Measurements from ENCODE around the gene TMEM266.

TMEM266 gene

DNA sequence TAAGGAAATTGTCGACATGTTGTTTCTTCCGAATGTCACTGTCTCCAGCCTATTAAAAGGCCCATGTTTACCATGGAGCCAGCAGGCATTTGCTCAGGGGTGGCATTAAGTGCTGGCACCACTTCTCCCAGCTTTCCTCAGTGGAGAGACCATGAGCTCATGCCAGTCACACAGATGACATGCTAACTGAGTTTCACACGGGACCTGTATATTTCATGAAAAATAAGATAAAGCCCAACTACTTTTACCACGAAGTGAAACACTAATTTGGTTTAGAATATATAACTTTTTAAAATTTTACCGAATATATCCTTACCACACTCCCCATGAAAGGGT is 158.1 kb downstream of the TMEM266 start (continued):
- TF ChIP-seq, protein P1, sequence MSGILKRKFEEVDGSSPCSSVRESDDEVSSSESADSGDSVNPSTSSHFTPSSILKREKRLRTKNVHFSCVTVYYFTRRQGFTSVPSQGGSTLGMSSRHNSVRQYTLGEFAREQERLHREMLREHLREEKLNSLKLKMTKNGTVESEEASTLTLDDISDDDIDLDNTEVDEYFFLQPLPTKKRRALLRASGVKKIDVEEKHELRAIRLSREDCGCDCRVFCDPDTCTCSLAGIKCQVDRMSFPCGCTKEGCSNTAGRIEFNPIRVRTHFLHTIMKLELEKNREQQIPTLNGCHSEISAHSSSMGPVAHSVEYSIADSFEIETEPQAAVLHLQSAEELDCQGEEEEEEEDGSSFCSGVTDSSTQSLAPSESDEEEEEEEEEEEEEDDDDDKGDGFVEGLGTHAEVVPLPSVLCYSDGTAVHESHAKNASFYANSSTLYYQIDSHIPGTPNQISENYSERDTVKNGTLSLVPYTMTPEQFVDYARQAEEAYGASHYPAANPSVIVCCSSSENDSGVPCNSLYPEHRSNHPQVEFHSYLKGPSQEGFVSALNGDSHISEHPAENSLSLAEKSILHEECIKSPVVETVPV (CRISPR knock-in tag; IDR thresholded peaks at IDR 0.05), result no peak
- TF ChIP-seq ZNF70 (CRISPR knock-in tag; IDR thresholded peaks at IDR 0.05) (no peak), TCF4 (CRISPR knock-in tag; IDR thresholded peaks at IDR 0.05; ENCODE audit: borderline replicate concordance) (no peak)

DNA sequence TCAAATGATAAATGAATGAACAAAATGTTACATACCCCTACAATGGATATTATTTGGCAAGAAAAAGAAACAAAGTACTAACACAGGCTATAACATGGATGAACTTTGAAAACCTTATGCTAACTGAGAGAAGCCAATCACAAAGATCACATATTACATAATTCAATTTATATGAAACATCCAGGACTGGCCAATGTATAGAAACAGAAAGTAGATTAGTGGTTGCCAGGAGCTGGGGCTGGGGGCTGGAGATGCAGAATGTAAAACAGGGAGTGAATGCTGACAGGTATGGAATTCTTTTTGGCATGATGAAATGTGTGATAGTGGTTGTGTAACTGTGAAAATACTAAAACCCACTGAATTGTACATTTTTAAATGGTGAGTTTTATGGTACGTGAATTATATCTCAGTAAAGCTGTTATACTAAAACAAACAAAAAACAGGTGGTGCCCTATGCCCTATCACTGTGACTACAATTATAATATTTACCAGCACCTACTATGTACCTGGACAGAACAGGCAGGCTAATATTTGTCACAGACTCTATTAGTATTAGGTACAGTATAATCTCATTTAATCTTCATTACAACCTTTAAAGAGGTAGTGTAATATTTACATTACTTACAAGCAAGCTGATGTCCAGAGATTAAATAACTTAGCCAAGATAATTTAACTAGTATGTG is 161.4 kb downstream of the TMEM266 start:
- TF ChIP-seq, protein P2, sequence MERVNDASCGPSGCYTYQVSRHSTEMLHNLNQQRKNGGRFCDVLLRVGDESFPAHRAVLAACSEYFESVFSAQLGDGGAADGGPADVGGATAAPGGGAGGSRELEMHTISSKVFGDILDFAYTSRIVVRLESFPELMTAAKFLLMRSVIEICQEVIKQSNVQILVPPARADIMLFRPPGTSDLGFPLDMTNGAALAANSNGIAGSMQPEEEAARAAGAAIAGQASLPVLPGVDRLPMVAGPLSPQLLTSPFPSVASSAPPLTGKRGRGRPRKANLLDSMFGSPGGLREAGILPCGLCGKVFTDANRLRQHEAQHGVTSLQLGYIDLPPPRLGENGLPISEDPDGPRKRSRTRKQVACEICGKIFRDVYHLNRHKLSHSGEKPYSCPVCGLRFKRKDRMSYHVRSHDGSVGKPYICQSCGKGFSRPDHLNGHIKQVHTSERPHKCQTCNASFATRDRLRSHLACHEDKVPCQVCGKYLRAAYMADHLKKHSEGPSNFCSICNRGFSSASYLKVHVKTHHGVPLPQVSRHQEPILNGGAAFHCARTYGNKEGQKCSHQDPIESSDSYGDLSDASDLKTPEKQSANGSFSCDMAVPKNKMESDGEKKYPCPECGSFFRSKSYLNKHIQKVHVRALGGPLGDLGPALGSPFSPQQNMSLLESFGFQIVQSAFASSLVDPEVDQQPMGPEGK (CRISPR knock-in tag; IDR thresholded peaks at IDR 0.05; ENCODE audit: borderline replicate concordance), result no peak
- TF ChIP-seq ESRRG (CRISPR knock-in tag; IDR thresholded peaks at IDR 0.05) (no peak), CSDC2 (CRISPR knock-in tag; IDR thresholded peaks at IDR 0.05) (no peak), ARNTL (CRISPR knock-in tag; IDR thresholded peaks at IDR 0.05; ENCODE audit: borderline replicate concordance, low read depth) (no peak), ZNF70 (CRISPR knock-in tag; IDR thresholded peaks at IDR 0.05) (no peak), GLIS3 (CRISPR knock-in tag; IDR thresholded peaks at IDR 0.05) (no peak), RARB (CRISPR knock-in tag; IDR thresholded peaks at IDR 0.05) (no peak), TCF4 (CRISPR knock-in tag; IDR thresholded peaks at IDR 0.05; ENCODE audit: borderline replicate concordance) (no peak), TOX (CRISPR knock-in tag; IDR thresholded peaks at IDR 0.05; ENCODE audit: borderline replicate concordance) (no peak), ISL1 (CRISPR knock-in tag; IDR thresholded peaks at IDR 0.05) (no peak), BACH2 (CRISPR knock-in tag; IDR thresholded peaks at IDR 0.05; ENCODE audit: borderline replicate concordance) (no peak), OSR1 (CRISPR knock-in tag; IDR thresholded peaks at IDR 0.05) (no peak), SNAI2 (CRISPR knock-in tag; IDR thresholded peaks at IDR 0.05) (no peak), ZNF565 (CRISPR knock-in tag; conservative IDR thresholded peaks at IDR 0.05; ENCODE audit: low read depth) (no peak), ZFP3 (CRISPR knock-in tag; IDR thresholded peaks at IDR 0.05) (no peak), ZFP30 (CRISPR knock-in tag; IDR thresholded peaks at IDR 0.05) (no peak)
- TF ChIP-seq, protein P3, sequence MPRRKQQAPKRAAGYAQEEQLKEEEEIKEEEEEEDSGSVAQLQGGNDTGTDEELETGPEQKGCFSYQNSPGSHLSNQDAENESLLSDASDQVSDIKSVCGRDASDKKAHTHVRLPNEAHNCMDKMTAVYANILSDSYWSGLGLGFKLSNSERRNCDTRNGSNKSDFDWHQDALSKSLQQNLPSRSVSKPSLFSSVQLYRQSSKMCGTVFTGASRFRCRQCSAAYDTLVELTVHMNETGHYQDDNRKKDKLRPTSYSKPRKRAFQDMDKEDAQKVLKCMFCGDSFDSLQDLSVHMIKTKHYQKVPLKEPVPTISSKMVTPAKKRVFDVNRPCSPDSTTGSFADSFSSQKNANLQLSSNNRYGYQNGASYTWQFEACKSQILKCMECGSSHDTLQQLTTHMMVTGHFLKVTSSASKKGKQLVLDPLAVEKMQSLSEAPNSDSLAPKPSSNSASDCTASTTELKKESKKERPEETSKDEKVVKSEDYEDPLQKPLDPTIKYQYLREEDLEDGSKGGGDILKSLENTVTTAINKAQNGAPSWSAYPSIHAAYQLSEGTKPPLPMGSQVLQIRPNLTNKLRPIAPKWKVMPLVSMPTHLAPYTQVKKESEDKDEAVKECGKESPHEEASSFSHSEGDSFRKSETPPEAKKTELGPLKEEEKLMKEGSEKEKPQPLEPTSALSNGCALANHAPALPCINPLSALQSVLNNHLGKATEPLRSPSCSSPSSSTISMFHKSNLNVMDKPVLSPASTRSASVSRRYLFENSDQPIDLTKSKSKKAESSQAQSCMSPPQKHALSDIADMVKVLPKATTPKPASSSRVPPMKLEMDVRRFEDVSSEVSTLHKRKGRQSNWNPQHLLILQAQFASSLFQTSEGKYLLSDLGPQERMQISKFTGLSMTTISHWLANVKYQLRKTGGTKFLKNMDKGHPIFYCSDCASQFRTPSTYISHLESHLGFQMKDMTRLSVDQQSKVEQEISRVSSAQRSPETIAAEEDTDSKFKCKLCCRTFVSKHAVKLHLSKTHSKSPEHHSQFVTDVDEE (CRISPR knock-in tag; IDR thresholded peaks at IDR 0.05), result no peak
- TF ChIP-seq, protein P4, sequence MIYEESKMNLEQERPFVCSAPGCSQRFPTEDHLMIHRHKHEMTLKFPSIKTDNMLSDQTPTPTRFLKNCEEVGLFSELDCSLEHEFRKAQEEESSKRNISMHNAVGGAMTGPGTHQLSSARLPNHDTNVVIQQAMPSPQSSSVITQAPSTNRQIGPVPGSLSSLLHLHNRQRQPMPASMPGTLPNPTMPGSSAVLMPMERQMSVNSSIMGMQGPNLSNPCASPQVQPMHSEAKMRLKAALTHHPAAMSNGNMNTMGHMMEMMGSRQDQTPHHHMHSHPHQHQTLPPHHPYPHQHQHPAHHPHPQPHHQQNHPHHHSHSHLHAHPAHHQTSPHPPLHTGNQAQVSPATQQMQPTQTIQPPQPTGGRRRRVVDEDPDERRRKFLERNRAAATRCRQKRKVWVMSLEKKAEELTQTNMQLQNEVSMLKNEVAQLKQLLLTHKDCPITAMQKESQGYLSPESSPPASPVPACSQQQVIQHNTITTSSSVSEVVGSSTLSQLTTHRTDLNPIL (CRISPR knock-in tag; IDR thresholded peaks at IDR 0.05; ENCODE audit: low read depth), result no peak
- TF ChIP-seq, protein P1 (CRISPR knock-in tag; IDR thresholded peaks at IDR 0.05), result no peak
- TF ChIP-seq, protein P5, sequence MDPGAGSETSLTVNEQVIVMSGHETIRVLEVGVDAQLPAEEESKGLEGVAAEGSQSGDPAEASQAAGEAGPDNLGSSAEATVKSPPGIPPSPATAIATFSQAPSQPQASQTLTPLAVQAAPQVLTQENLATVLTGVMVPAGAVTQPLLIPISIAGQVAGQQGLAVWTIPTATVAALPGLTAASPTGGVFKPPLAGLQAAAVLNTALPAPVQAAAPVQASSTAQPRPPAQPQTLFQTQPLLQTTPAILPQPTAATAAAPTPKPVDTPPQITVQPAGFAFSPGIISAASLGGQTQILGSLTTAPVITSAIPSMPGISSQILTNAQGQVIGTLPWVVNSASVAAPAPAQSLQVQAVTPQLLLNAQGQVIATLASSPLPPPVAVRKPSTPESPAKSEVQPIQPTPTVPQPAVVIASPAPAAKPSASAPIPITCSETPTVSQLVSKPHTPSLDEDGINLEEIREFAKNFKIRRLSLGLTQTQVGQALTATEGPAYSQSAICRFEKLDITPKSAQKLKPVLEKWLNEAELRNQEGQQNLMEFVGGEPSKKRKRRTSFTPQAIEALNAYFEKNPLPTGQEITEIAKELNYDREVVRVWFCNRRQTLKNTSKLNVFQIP (CRISPR knock-in tag; IDR thresholded peaks at IDR 0.05; ENCODE audit: borderline replicate concordance, low read depth), result no peak

More for the DNA sequence above, 161.4 kb downstream of the TMEM266 start:
- no peak for ATAC-seq
